PC-9 (cell line): ENCODE results near the gene DENND5A. TPM values are rescaled to one million over a fixed set of nuclear protein-coding genes. Genes with fewer than 3 reads are reported as not detected.

Experiments used
- BruUV-seq: library from RNA; stranded (reverse); fragments of 400-500 nt; replicated peaks from 2 replicates; lab custom pipeline; 2021; lab: Mats Ljungman, UMichigan
- CTCF ChIA-PET: fragments of 300-600 bp; sonication (Branson Sonifier 250); formaldehyde crosslinking; loops from one replicate; lab custom pipeline; 2022; ENCODE audit warnings: antibody characterized with exemption; lab: Charles Lee
- POLR2A ChIA-PET: fragments of 300-600 bp; sonication (Branson Sonifier 250); formaldehyde crosslinking; loops from one replicate; lab custom pipeline; 2022; ENCODE audit warnings: antibody characterized with exemption; ENCODE audit not compliant: unreplicated experiment; lab: Charles Lee
- DNase-seq, 2 experiments: peaks; one replicate each; pipeline versions ENCODE4 v3.0.0 to v3.0.0-alpha.2; 2015 to 2022; ENCODE audit warnings: mixed read lengths in 1 of 2
- H2AFZ ChIP-seq: fragments of 200-600 bp; sonication (generic); 2 replicates; pipeline ENCODE4 v1.8.1; 2017; ENCODE audit warnings: antibody characterized with exemption
- H3F3A ChIP-seq: fragments of 200-600 bp; sonication (generic); 2 replicates; pipeline ENCODE4 v1.8.1; 2017; ENCODE audit warnings: antibody characterized with exemption, mild to moderate bottlenecking, low read depth; ENCODE audit not compliant: insufficient read depth
- H3K27ac ChIP-seq: fragments of 200-600 bp; sonication (generic); 2 replicates; pipeline ENCODE4 v1.6.1; 2016; ENCODE audit warnings: mixed run types
- H3K27me3 ChIP-seq: fragments of 200-600 bp; sonication (generic); 2 replicates; pipeline ENCODE4 v1.6.1; 2016; ENCODE audit warnings: low read depth, mixed run types; ENCODE audit not compliant: insufficient read depth
- H3K36me3 ChIP-seq: fragments of 200-600 bp; sonication (generic); 2 replicates; pipeline ENCODE4 v1.6.1; 2016; ENCODE audit warnings: low read depth, mixed run types
- H3K4me1 ChIP-seq: fragments of 200-600 bp; sonication (generic); replicated peaks from 2 replicates; pipeline ENCODE4 v1.6.1; 2016; ENCODE audit warnings: mixed run types; ENCODE audit not compliant: insufficient read depth
- H3K4me2 ChIP-seq: fragments of 200-600 bp; sonication (generic); 2 replicates; pipeline ENCODE4 v1.6.1; 2017; ENCODE audit warnings: mixed run types
- H3K4me3 ChIP-seq: fragments of 200-600 bp; sonication (generic); 2 replicates; pipeline ENCODE4 v1.6.1; 2016; ENCODE audit warnings: mixed run types
- H3K79me2 ChIP-seq: fragments of 200-600 bp; sonication (generic); 2 replicates; pipeline ENCODE4 v1.6.1; 2017; ENCODE audit warnings: low read depth, mixed run types
- H3K9me2 ChIP-seq: fragments of 200-600 bp; sonication (generic); 2 replicates; pipeline ENCODE4 v1.8.1; 2017; ENCODE audit warnings: mild to moderate bottlenecking; ENCODE audit not compliant: insufficient read depth
- H3K9me3 ChIP-seq: fragments of 200-600 bp; sonication (generic); 2 replicates; pipeline ENCODE4 v1.8.1; 2016; ENCODE audit warnings: low read depth; ENCODE audit not compliant: insufficient read depth
- H4K20me1 ChIP-seq: fragments of 200-600 bp; sonication (generic); 2 replicates; pipeline ENCODE4 v1.8.1; 2017; ENCODE audit not compliant: insufficient read depth
- EZH2 ChIP-seq: fragments of 200-600 bp; sonication (generic); IDR thresholded peaks from 2 replicates; pipeline ENCODE4 v1.8.0; 2017; ENCODE audit warnings: antibody characterized with exemption, low read depth
- intact Hi-C: fragments of 100-400 bp; cut with micrococcal nuclease; formaldehyde crosslinking; loops from one replicate; pipeline ENCODE4 v1.10.0; 2022; ENCODE audit not compliant: unreplicated experiment
- total RNA-seq: library from RNA; stranded (reverse); gene quantifications from 2 replicates; pipeline ENCODE4 v1.2.3, GENCODE V29; 2021
- TF ChIP-seq, protein P1 (sequence below): fragments of 200-600 bp; sonication (generic); conservative IDR thresholded peaks from 2 replicates; pipeline ENCODE4 v1.6.1; 2017; ENCODE audit warnings: mixed run types, antibody characterized with exemption, mild to moderate bottlenecking, moderate library complexity

Gene DENND5A
- total RNA-seq, 1 experiment from 2014 or later = 19.8 TPM

DNA sequence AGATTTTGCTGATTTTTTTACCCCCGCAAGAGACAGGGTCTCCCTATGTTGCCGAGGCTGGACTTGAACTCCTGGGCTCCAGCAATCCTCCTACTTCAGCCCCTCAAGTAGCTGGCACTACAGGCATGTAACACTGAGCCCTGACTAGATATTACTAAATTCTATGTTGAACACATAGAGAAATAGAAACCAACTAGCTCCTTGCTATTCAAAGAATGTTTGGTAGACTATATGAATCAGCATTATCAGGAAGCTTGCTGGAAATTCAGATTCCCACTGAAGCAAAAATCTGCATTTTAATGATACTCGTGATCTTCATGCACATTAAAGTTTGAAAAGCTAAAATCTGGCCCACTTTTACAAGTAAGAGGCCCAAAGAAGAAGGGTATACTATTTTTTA lies 37.3 kb upstream of the DENND5A start:
- Histone ChIP-seq H3K79me2 (peaks cover 66% of the 10 kb centered on the region), H4K20me1 (peaks cover 4% of the 10 kb centered on the region; the same call in 1 of the 2 replicates), H3K4me2 (no peak overlapping the region), H3K4me3 (no peak overlapping the region), H3K27ac (no peak overlapping the region), H3K36me3 (no peaks in the 10 kb centered on the region), H3F3A (no peaks in the 10 kb centered on the region), H3K4me1 (no peaks in the 10 kb centered on the region), H3K9me3 (no peaks in the 10 kb centered on the region), H3K9me2 (no peaks in the 10 kb centered on the region), H2AFZ (no peak overlapping the region), H3K27me3 (no peaks in the 10 kb centered on the region)
- ChIA-PET CTCF (no interaction called here), POLR2A (interaction anchor here (0.5 to 1.2 kb wide), 5 partner anchors 10 to 271 kb away, joined by 3 to 17 read pairs (median 4); partner anchors contain the start of gene WEE1)
- BruUV-seq = no TSS peak
- TF ChIP-seq, protein P1, sequence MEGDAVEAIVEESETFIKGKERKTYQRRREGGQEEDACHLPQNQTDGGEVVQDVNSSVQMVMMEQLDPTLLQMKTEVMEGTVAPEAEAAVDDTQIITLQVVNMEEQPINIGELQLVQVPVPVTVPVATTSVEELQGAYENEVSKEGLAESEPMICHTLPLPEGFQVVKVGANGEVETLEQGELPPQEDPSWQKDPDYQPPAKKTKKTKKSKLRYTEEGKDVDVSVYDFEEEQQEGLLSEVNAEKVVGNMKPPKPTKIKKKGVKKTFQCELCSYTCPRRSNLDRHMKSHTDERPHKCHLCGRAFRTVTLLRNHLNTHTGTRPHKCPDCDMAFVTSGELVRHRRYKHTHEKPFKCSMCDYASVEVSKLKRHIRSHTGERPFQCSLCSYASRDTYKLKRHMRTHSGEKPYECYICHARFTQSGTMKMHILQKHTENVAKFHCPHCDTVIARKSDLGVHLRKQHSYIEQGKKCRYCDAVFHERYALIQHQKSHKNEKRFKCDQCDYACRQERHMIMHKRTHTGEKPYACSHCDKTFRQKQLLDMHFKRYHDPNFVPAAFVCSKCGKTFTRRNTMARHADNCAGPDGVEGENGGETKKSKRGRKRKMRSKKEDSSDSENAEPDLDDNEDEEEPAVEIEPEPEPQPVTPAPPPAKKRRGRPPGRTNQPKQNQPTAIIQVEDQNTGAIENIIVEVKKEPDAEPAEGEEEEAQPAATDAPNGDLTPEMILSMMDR = no peak
- TF ChIP-seq EZH2 = no peak
- no peak for DNase-seq
- intact Hi-C loops = no loop called here

DNA sequence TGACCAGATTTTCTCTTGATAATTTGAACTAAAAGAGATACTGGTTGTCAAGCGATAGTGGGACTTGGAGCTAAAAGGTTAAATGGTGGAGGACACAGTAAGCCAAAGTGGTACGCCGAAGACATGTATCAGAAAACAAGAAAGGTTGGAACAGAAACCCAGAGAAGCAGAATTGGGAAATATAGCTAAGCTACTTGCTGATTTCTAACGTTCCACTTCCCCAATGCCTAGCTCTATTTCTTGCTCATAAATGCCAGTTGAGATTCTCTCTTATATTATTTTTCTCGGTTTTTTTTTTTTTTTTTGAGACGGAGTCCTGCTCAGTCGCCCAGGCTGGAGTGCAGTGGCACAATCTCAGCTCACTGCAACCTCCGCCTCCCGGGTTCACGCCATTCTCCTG lies 36.6 kb upstream of the DENND5A start:
- no peaks in the 10 kb centered on the region for H3K9me3 ChIP-seq
- H3K27me3 ChIP-seq = no peaks in the 10 kb centered on the region
- H4K20me1 ChIP-seq = peaks cover 4% of the 10 kb centered on the region; the same call in 1 of the 2 replicates
- H3K4me3 ChIP-seq = no peak overlapping the region
- no peaks in the 10 kb centered on the region for H3K9me2 ChIP-seq
- no peak overlapping the region for H3K4me2 ChIP-seq
- H3K4me1 ChIP-seq = no peaks in the 10 kb centered on the region
- CTCF ChIA-PET = no interaction called here
- POLR2A ChIA-PET = interaction anchor here (0.6 to 1.2 kb wide), 2 partner anchors 84 to 125 kb away, joined by 4 to 10 read pairs; no protein-coding TSS in a partner anchor
- H2AFZ ChIP-seq = no peak overlapping the region
- no peak overlapping the region for H3K27ac ChIP-seq
- intact Hi-C loops = no loop called here
- TF ChIP-seq, protein P1 = no peak
- no peak for TF ChIP-seq EZH2
- H3F3A ChIP-seq = no peaks in the 10 kb centered on the region
- peaks cover 58% of the 10 kb centered on the region for H3K79me2 ChIP-seq
- BruUV-seq = no TSS peak
- no peaks in the 10 kb centered on the region for H3K36me3 ChIP-seq
- no peak for DNase-seq

DNA sequence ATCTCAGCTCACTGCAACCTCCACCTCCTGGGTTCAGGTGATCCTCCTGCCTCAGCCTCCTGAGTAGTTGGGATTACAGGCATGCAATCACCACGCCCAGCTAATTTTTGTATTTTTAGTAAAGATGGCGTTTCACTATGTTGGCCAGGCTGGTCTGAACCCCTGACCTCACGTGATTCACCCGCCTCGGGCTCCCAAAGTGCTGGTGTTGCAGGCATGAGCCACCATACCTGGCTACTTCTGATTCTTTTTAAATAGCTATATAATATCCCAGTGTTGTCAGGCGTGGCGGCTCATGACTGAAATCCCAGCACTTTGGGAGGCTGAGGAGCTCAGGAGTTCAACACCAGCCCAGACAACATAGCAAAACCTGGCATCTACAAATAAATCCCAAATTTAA lies 28.5 kb upstream of the DENND5A start:
- H3K27me3 ChIP-seq = no peaks in the 10 kb centered on the region
- no peaks in the 10 kb centered on the region for H3K4me1 ChIP-seq
- H3K9me3 ChIP-seq = no peaks in the 10 kb centered on the region
- no peaks in the 10 kb centered on the region for H3K36me3 ChIP-seq
- H3K79me2 ChIP-seq = peaks cover 3% of the 10 kb centered on the region; the same call in 1 of the 2 replicates
- H2AFZ ChIP-seq = no peak overlapping the region
- ChIA-PET POLR2A (no interaction called here), CTCF (interaction anchor here (0.6 kb wide), 1 partner anchor 124 kb away, joined by 7 read pairs; no protein-coding TSS in a partner anchor)
- no peak overlapping the region for H3K4me2 ChIP-seq
- H3K9me2 ChIP-seq = no peaks in the 10 kb centered on the region
- H3K27ac ChIP-seq = no peak overlapping the region
- H4K20me1 ChIP-seq = no peaks in the 10 kb centered on the region
- no peak for TF ChIP-seq EZH2
- TF ChIP-seq, protein P1 = no peak
- no peaks in the 10 kb centered on the region for H3F3A ChIP-seq
- no TSS peak for BruUV-seq
- no peak for DNase-seq
- no peak overlapping the region for H3K4me3 ChIP-seq
- intact Hi-C loops = no loop called here
